HG03565 (cell line): ENCODE measurements around the gene MACROD2.
A peak's percentile ranks its signal among the peaks of the same experiment; 100 is the strongest.
"Not testable (repeated sequence)": the region's sequence is repeated elsewhere in the genome, so short reads cannot be mapped to it uniquely, and the experiment has no call there.

ENCODE experiments used
- ATAC-seq: cut with Tn5 transposase; IDR thresholded peaks from one replicate; pipeline ENCODE4 v1.9.1; 2021; ENCODE audit warnings: mild to moderate bottlenecking, moderate library complexity; ENCODE audit not compliant: unreplicated experiment

MACROD2 gene

DNA sequence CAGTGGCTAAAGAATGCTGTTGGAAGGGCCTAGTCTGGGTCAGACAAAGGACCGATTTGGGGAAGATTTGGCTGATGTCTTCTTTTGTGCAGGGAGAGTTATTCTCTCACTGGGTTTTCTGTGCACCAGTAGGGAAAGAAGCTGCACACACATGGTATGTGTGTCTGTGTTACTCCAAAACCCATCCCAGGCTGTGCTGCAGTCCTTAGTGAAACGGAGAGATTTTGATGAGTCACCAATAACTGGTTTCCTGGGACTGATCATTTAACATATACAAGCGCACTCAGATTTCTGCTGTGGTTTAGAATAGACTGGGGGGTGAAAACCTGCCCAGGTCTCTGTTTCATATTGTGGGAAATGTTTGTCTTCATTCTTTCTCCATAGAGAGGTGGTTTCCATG, 1528.1 kb downstream of the MACROD2 start:
- no peak for ATAC-seq

- ATAC-seq: no peak
Measured at GRCh38 chr20:15528391-15529111, 1533.2 kb downstream of the MACROD2 start.

DNA sequence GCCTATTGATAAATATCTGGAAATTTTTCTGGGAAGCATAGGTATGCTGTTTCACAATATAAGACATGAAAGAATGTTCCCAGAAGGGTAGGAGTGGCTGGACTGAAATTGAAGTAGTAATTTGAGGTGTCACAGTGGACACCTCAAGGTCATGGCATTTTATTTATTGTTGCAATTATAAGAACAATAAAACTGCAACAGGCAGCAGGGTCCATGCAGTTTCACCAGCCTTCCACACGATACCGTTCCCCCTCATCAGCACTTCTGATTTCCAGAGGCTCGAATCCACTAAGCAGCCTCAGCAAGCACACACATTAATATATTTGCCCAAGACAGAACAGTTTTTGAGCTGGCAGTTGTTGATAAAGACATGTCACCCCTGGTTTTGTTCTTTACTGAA, 1540.5 kb downstream of the MACROD2 start:
- ATAC-seq: no peak

DNA sequence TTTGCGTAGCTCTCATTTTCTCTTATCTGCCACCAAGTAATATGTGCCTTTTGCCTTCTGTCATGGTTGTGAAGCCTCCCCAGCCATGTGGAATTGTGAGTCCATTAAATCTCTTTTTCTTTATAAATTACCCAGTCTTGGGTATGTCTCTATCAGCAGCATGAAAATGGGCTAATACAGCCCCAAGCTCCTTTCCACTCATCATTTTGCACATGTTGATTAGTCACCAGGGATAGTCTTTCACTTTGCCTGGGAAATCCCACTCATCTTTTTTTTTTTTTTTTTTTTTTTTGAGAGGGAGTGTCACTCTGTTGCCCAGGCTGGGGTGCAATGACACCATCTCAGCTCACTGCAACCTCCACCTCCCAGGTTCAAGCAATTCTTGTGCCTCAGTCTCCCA, 1541.9 kb downstream of the MACROD2 start:
- ATAC-seq: not testable (repeated sequence)

GRCh38 chr20:15542655-15543054, 1547.3 kb downstream of the MACROD2 start:
- no peak for ATAC-seq

- no peak for ATAC-seq
Measured at GRCh38 chr20:15544742-15545141, 1549.4 kb downstream of the MACROD2 start.

DNA sequence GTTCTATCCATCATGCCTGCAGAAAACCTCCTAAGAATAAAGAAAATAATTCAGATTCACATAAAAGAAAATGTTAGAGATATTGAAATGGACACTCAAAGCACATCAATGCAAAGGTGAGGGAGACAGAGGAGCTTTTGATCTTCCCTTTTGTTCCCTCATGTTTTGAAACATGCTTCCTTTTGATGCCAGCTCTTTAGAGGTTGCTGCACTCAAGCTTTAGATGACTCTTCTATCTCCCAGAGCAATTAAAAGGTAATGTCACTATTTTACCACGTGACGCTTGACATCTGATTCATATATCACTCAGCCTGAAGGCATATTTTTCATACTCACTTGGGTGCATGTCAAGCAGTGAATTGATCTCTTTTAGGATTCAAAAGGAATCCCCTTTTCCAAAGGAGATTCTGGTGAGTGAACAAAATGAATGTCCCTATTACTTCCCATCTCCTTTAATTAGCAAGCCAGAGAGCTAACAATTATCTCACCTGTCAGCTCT, 1551.3 kb downstream of the MACROD2 start:
- no peak for ATAC-seq

DNA sequence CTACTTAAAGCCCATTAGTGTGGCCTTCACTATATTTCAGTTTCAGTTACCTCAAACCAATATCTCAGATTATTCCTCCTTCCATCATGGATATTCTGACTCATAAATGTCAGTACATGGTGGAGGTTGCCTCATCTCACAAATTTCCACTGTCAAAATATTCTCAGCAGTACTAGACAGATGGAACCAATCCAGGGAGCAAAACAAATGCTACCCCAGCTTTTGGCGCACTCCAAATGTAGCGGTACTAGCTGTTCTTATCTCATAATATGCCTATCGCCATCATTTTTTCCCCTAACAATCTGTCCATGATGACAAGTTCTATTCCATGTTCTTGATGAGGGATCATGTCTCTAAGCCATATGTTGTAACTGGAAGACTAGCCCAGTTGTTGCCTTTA, 1551.8 kb downstream of the MACROD2 start:
- ATAC-seq: no peak

GRCh38 chr20:15550116-15550870, 1555.0 kb downstream of the MACROD2 start:
- no peak for ATAC-seq

- no peak for ATAC-seq
Measured at GRCh38 chr20:15555913-15556312, 1560.6 kb downstream of the MACROD2 start.

GRCh38 chr20:15556869-15557268, 1561.6 kb downstream of the MACROD2 start:
- ATAC-seq: no peak

DNA sequence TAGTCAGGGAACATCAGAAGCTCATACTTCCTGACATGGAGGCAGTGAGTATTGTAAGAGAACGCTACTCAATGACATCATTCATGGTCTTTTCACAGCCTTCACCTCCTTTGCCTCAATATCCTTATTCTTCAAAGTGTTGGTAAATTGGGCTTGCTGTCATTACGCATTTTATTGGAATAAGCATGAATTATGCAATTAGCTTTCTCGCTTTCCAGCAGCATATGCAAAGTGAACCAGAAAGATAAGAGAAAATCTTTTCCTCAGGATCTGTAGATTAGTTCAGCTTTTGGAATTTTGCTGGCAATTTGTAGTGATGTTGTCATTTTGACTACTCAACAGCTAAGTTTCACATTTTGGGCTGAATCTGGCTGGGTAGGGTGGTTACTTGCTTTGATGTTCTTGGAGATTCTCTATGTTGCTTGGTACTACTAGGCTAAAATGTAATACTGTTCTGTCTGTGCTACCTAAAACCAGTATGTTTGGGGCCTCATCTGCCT, 1565.8 kb downstream of the MACROD2 start:
- ATAC-seq: no peak

- ATAC-seq: no peak
Measured at GRCh38 chr20:15561707-15562404, 1566.5 kb downstream of the MACROD2 start.

GRCh38 chr20:15563836-15564235, 1568.5 kb downstream of the MACROD2 start:
- no peak for ATAC-seq

DNA sequence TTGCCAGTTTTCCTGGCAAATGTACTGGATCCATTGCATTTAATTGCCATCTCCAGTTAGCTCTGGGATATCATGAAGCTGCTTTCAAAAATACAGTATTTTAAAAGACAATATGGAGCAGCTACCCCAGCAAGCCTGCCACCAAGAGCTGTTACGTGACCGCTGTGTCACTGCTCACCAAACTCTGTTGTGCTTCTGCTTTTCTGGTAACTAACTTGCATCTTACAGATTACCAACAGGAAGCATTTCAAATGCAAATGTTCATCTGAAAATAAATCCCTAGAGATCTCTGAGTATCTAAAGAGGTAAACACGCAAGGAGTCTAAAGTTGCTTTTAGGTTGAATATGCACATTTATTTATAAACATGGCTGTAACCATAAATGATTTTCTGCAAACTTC, 1569.7 kb downstream of the MACROD2 start:
- peak; percentile 94 for ATAC-seq

DNA sequence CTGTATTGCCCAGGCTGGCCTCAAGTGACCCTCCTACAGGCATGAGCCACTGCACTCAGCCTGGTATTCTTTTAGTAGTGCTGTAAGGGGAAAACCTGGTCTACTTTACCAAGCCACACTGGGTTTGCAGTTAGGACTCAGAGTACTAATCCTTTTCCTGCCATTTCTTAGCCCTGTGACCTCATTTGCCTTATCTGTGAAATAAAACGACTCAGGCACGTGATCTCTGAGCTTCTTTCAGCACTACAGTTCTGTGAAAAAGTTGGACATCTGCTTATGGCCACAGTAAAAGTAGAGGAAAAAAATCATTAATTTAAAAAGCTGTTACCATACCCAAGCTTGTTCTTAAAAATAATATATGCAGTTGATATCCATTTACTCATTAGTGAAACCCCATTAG, 1570.5 kb downstream of the MACROD2 start:
- ATAC-seq: no peak

GRCh38 chr20:15567219-15567618, 1571.9 kb downstream of the MACROD2 start:
- no peak for ATAC-seq

- ATAC-seq: no peak
Measured at GRCh38 chr20:15570156-15570555, 1574.8 kb downstream of the MACROD2 start.

DNA sequence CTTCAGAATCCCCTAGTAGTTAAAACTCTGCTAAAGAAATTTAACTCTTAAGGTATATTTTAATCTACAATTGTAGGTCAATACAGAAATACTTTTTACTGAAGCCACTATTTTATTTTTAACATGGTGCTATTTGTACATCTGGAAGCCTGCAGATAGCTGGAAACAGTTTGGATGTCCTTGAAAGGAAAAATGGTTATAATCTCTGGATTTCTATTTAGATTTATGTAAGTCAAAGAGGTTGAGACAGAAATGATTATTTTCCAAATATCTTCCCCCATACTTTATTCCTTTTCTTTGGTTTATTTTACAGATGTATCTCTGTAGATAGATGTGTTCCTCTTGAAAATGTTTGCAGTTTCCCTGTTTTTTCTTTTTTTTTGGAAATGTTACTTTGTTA, 1575.7 kb downstream of the MACROD2 start:
- ATAC-seq: no peak

GRCh38 chr20:15575255-15575654, 1579.9 kb downstream of the MACROD2 start:
- ATAC-seq: no peak

GRCh38 chr20:15576411-15576810, 1581.1 kb downstream of the MACROD2 start:
- no peak for ATAC-seq
